PC-9 (cell line): ENCODE results near the gene TWNK. TPM values are rescaled to one million over a fixed set of nuclear protein-coding genes. Genes with fewer than 3 reads are reported as not detected.

ENCODE experiments used
- BruUV-seq: library from RNA; stranded (reverse); fragments of 400-500 nt; replicated peaks from 2 replicates; lab custom pipeline; 2021; lab: Mats Ljungman, UMichigan
- CTCF ChIA-PET: fragments of 300-600 bp; sonication (Branson Sonifier 250); formaldehyde crosslinking; loops from one replicate; lab custom pipeline; 2022; ENCODE audit warnings: antibody characterized with exemption; lab: Charles Lee
- POLR2A ChIA-PET: fragments of 300-600 bp; sonication (Branson Sonifier 250); formaldehyde crosslinking; loops from one replicate; lab custom pipeline; 2022; ENCODE audit warnings: antibody characterized with exemption; ENCODE audit not compliant: unreplicated experiment; lab: Charles Lee
- DNase-seq, 2 experiments: peaks; one replicate each; pipeline versions ENCODE4 v3.0.0 to v3.0.0-alpha.2; 2015 to 2022; ENCODE audit warnings: mixed read lengths in 1 of 2
- H2AFZ ChIP-seq: fragments of 200-600 bp; sonication (generic); 2 replicates; pipeline ENCODE4 v1.8.1; 2017; ENCODE audit warnings: antibody characterized with exemption
- H3F3A ChIP-seq: fragments of 200-600 bp; sonication (generic); 2 replicates; pipeline ENCODE4 v1.8.1; 2017; ENCODE audit warnings: antibody characterized with exemption, mild to moderate bottlenecking, low read depth; ENCODE audit not compliant: insufficient read depth
- H3K27ac ChIP-seq: fragments of 200-600 bp; sonication (generic); 2 replicates; pipeline ENCODE4 v1.6.1; 2016; ENCODE audit warnings: mixed run types
- H3K27me3 ChIP-seq: fragments of 200-600 bp; sonication (generic); 2 replicates; pipeline ENCODE4 v1.6.1; 2016; ENCODE audit warnings: low read depth, mixed run types; ENCODE audit not compliant: insufficient read depth
- H3K36me3 ChIP-seq: fragments of 200-600 bp; sonication (generic); 2 replicates; pipeline ENCODE4 v1.6.1; 2016; ENCODE audit warnings: low read depth, mixed run types
- H3K4me1 ChIP-seq: fragments of 200-600 bp; sonication (generic); replicated peaks from 2 replicates; pipeline ENCODE4 v1.6.1; 2016; ENCODE audit warnings: mixed run types; ENCODE audit not compliant: insufficient read depth
- H3K4me2 ChIP-seq: fragments of 200-600 bp; sonication (generic); 2 replicates; pipeline ENCODE4 v1.6.1; 2017; ENCODE audit warnings: mixed run types
- H3K4me3 ChIP-seq: fragments of 200-600 bp; sonication (generic); 2 replicates; pipeline ENCODE4 v1.6.1; 2016; ENCODE audit warnings: mixed run types
- H3K79me2 ChIP-seq: fragments of 200-600 bp; sonication (generic); 2 replicates; pipeline ENCODE4 v1.6.1; 2017; ENCODE audit warnings: low read depth, mixed run types
- H3K9me2 ChIP-seq: fragments of 200-600 bp; sonication (generic); 2 replicates; pipeline ENCODE4 v1.8.1; 2017; ENCODE audit warnings: mild to moderate bottlenecking; ENCODE audit not compliant: insufficient read depth
- H3K9me3 ChIP-seq: fragments of 200-600 bp; sonication (generic); 2 replicates; pipeline ENCODE4 v1.8.1; 2016; ENCODE audit warnings: low read depth; ENCODE audit not compliant: insufficient read depth
- H4K20me1 ChIP-seq: fragments of 200-600 bp; sonication (generic); 2 replicates; pipeline ENCODE4 v1.8.1; 2017; ENCODE audit not compliant: insufficient read depth
- CTCF ChIP-seq: fragments of 200-600 bp; sonication (generic); conservative IDR thresholded peaks from 2 replicates; pipeline ENCODE4 v1.6.1; 2017; ENCODE audit warnings: mixed run types, antibody characterized with exemption, mild to moderate bottlenecking, moderate library complexity
- EZH2 ChIP-seq: fragments of 200-600 bp; sonication (generic); IDR thresholded peaks from 2 replicates; pipeline ENCODE4 v1.8.0; 2017; ENCODE audit warnings: antibody characterized with exemption, low read depth
- intact Hi-C: fragments of 100-400 bp; cut with micrococcal nuclease; formaldehyde crosslinking; loops from one replicate; pipeline ENCODE4 v1.10.0; 2022; ENCODE audit not compliant: unreplicated experiment
- total RNA-seq: library from RNA; stranded (reverse); gene quantifications from 2 replicates; pipeline ENCODE4 v1.2.3, GENCODE V29; 2021

Gene TWNK
- total RNA-seq, 1 experiment from 2014 or later, result 7.9 TPM

DNA sequence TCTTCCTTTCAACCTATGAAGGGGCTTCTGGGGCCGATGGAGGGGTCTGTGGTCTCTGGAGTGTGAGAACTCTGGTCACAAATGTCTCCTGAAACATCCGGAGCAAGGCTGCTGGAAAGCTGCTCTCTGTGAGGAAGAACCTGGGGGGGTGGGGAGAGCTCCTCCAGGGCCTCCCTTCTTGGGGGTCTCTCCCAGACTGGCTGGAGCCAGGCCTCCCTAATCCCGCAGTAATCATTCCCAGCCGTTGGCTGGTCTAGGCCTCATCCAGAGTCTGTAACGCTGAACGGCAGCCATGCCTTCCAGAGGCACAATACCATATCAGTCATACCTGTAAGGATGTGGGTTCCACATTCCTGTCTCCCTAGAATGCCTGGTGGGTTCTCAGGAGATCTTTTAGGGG lies 7.8 kb downstream of the TWNK start:
- DNase-seq, result no peak
- H3K36me3 ChIP-seq, result no peaks in the 10 kb centered on the region
- BruUV-seq, result no TSS peak
- no peak overlapping the region for H2AFZ ChIP-seq
- no peak overlapping the region for H3K27ac ChIP-seq
- peaks cover 11% of the 10 kb centered on the region for H3K4me1 ChIP-seq
- TF ChIP-seq CTCF, result no peak
- no peak for TF ChIP-seq EZH2
- ChIA-PET POLR2A (no interaction called here), CTCF (no interaction called here)
- no peak overlapping the region for H3K4me3 ChIP-seq
- intact Hi-C loops, result no loop called here
- H3K4me2 ChIP-seq, result no peak overlapping the region
- H3K27me3 ChIP-seq, result no peaks in the 10 kb centered on the region
- H4K20me1 ChIP-seq, result no peaks in the 10 kb centered on the region
- H3K9me3 ChIP-seq, result no peaks in the 10 kb centered on the region
- no peaks in the 10 kb centered on the region for H3K9me2 ChIP-seq
- H3K79me2 ChIP-seq, result 0 out of 2 replicates have a peak, but pooled peaks cover 6% of the 10 kb centered on the region
- peaks cover 20% of the 10 kb centered on the region; the same call in 1 of the 2 replicates for H3F3A ChIP-seq

- Histone ChIP-seq H2AFZ (peak overlapping the region; percentile 96), H3K79me2 (0 out of 2 replicates have a peak, but pooled peaks cover 5% of the 10 kb centered on the region), H4K20me1 (no peaks in the 10 kb centered on the region; the same call in 1 of the 2 replicates), H3F3A (peaks cover 17% of the 10 kb centered on the region; the same call in 1 of the 2 replicates), H3K9me2 (no peaks in the 10 kb centered on the region), H3K9me3 (no peaks in the 10 kb centered on the region), H3K4me3 (peak overlapping the region; percentile 76), H3K4me1 (peaks cover 11% of the 10 kb centered on the region), H3K4me2 (peak overlapping the region; percentile 93), H3K27me3 (no peaks in the 10 kb centered on the region), H3K36me3 (no peaks in the 10 kb centered on the region), H3K27ac (no peak overlapping the region)
- CTCF ChIA-PET, result interaction anchor here (0.7 to 1.1 kb wide), 2 partner anchors 10 to 12 kb away, joined by 3 to 4 read pairs; no protein-coding TSS in a partner anchor
- DNase-seq, result peak in 1 of 2 experiments; percentile 53
- POLR2A ChIA-PET, result interaction anchor here (0.6 kb wide), 1 partner anchor 34 kb away, joined by 3 read pairs; the partner anchor contains the start of genes PDZD7 and SFXN3
- TF ChIP-seq CTCF (no peak), EZH2 (no peak)
- BruUV-seq, result no TSS peak
- intact Hi-C loops, result loop anchor here (2.0 kb wide), 1 partner anchor 66 kb away; no protein-coding TSS in a partner anchor
Measured at GRCh38 chr10:100996678-100997359, 9.5 kb downstream of the TWNK start.

DNA sequence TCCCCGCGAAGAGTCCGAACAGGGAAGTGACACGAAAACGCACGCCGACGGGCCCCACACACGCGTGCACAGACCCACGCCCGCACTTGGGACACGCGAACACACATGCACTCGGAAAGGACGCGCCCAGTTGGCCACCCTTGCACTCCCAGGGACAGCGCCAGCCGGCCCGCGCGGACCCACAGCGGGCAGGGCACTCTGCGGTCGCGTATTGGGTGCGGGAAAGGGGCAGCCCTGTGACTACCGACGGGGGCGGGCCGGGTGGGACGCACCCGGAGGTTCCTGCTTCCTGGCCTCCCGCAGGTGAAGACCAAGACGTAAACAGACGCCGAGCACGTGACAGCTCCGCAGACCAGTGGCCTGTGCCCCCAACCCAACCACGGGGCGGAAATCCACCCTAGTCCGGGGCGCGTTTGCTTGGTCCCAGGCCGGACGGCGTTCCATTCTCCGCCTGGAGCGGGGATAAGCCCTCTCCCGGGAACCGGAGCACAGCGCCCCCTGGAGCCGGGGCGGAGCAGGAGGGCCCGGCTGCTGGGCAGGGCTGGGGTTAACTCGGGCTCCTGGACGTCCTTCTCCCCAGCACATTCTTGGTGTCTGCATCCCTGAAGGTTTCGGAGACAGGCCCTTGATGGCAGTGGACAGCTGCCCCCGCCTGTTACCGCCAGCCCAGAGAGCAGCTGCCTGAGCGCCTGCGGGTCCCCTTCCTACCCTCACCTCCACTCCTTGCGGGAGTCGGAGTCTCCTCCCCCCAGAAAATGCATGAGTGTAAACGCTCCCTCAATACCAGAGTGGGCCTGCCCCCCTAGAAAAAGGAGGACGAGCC lies 10.2 kb downstream of the TWNK start:
- Histone ChIP-seq H3K4me1 (peaks cover 11% of the 10 kb centered on the region), H3K4me2 (peak overlapping the region; percentile 93), H3K9me3 (no peaks in the 10 kb centered on the region), H3K79me2 (0 out of 2 replicates have a peak, but pooled peaks cover 5% of the 10 kb centered on the region), H4K20me1 (no peaks in the 10 kb centered on the region; the same call in 1 of the 2 replicates), H3K27me3 (no peaks in the 10 kb centered on the region), H2AFZ (peak overlapping the region; percentile 96), H3K27ac (0 out of 2 replicates have a peak overlapping the region, but pooled peaks have one; percentile 0), H3K9me2 (no peaks in the 10 kb centered on the region), H3K36me3 (no peaks in the 10 kb centered on the region), H3K4me3 (peak overlapping the region; percentile 76), H3F3A (peaks cover 17% of the 10 kb centered on the region; the same call in 1 of the 2 replicates)
- DNase-seq, result peak; percentile 55 to 80
- intact Hi-C loops, result loop anchor here (2.0 kb wide), 1 partner anchor 65 kb away; no protein-coding TSS in a partner anchor
- TF ChIP-seq EZH2, result no peak
- TF ChIP-seq CTCF, result peak; percentile 84
- ChIA-PET CTCF (interaction anchor here (0.6 to 1.5 kb wide), 5 partner anchors 13 to 620 kb away, joined by 4 to 13 read pairs (median 6); no protein-coding TSS in a partner anchor), POLR2A (interaction anchor here (0.6 to 1.0 kb wide), 2 partner anchors 14 to 33 kb away, joined by 3 to 9 read pairs; partner anchors contain the start of genes PDZD7 and SFXN3)
- BruUV-seq, result no TSS peak
